CD14-positive monocyte (primary cell): ENCODE results near the gene FBXO8. TPM values are rescaled to one million over a fixed set of nuclear protein-coding genes. Genes with fewer than 3 reads are reported as not detected.

Experiments
- DNase-seq, 3 donors: peaks; one replicate each; pipeline ENCODE4 v3.0.0-alpha.2; 2011 to 2022
- H2AFZ ChIP-seq: 2 replicates; pipeline ENCODE4 v1.6.0; 2012; ENCODE audit warnings: mild to moderate bottlenecking, low read depth, low read length, inconsistent platforms; ENCODE audit not compliant: insufficient read depth, poor library complexity, severe bottlenecking
- H3K27ac ChIP-seq, 2 donors: 1 replicate in 1 of 2; 2 replicates in 1 of 2; pipeline ENCODE4 v1.5.1; 2012 to 2013; ENCODE audit warnings: low read length in 2 of 2, control low read depth in 1 of 2, inconsistent platforms in 1 of 2, low read depth in 1 of 2, mild to moderate bottlenecking in 1 of 2
- H3K27me3 ChIP-seq, 2 donors: one replicate each; pipeline versions ENCODE4 v1.6.0 to v1.6.1; 2011 to 2013; ENCODE audit warnings: low read length in 2 of 2; ENCODE audit not compliant: control insufficient read depth in 2 of 2, insufficient read depth in 2 of 2
- H3K36me3 ChIP-seq, 2 donors: replicated peaks in 1 of 2; 1 replicate in 1 of 2; 2 replicates in 1 of 2; pipeline versions ENCODE4 v1.5.1 to v1.6.1; 2012 to 2013; ENCODE audit warnings: low read length in 2 of 2, control low read depth in 1 of 2, inconsistent platforms in 1 of 2, mild to moderate bottlenecking in 1 of 2; ENCODE audit not compliant: insufficient read depth in 2 of 2, control insufficient read depth in 1 of 2
- H3K4me1 ChIP-seq, 2 donors: 1 replicate in 1 of 2; 2 replicates in 1 of 2; pipeline versions ENCODE4 v1.5.1 to v1.6.1; 2012 to 2013; ENCODE audit warnings: low read length in 2 of 2, control low read depth in 1 of 2, inconsistent platforms in 1 of 2, mild to moderate bottlenecking in 1 of 2, moderate library complexity in 1 of 2; ENCODE audit not compliant: insufficient read depth in 2 of 2, control insufficient read depth in 1 of 2
- H3K4me2 ChIP-seq: replicated peaks from 2 replicates; pipeline ENCODE3; 2012; ENCODE audit warnings: low read length, moderate library complexity, mild to moderate bottlenecking; ENCODE audit not compliant: poor library complexity, severe bottlenecking; ENCODE audit errors: extremely low read depth
- H3K4me3 ChIP-seq, 3 experiments: fragments of 200-600 bp in 1 of 3; sonication (generic) in 1 of 3; replicated peaks in 1 of 3; 1 replicate in 2 of 3; 2 replicates in 1 of 3; pipeline ENCODE4 v1.5.1; 2011 to 2013; ENCODE audit warnings: low read length in 3 of 3, mild to moderate bottlenecking in 3 of 3, control low read depth in 2 of 3, low read depth in 2 of 3, inconsistent platforms in 1 of 3, moderate library complexity in 1 of 3
- H3K79me2 ChIP-seq: 2 replicates; pipeline ENCODE4 v1.6.0; 2012; ENCODE audit warnings: mild to moderate bottlenecking, control low read depth, inconsistent platforms, low read length, moderate library complexity; ENCODE audit not compliant: insufficient read depth
- H3K9ac ChIP-seq: 2 replicates; pipeline ENCODE4 v1.6.0; 2017; ENCODE audit warnings: low read length, mild to moderate bottlenecking; ENCODE audit not compliant: insufficient read depth, poor library complexity, severe bottlenecking
- H3K9me3 ChIP-seq, 2 donors: replicated peaks in 1 of 2; 1 replicate in 1 of 2; 2 replicates in 1 of 2; pipeline versions ENCODE4 v1.5.1 to v1.6.1; 2012 to 2013; ENCODE audit warnings: low read length in 2 of 2, control low read depth in 1 of 2; ENCODE audit not compliant: control insufficient read depth in 1 of 2, insufficient read depth in 1 of 2
- H4K20me1 ChIP-seq: 2 replicates; pipeline ENCODE4 v1.6.0; 2012; ENCODE audit warnings: mild to moderate bottlenecking, low read length, control low read depth, moderate library complexity; ENCODE audit not compliant: insufficient read depth
- H3K27ac Mint-ChIP-seq, 7 donors: one replicate each; pipeline ENCODE4 v1.8.0; 2020; ENCODE audit warnings: mild to moderate bottlenecking in 7 of 7, mixed read lengths in 7 of 7, moderate library complexity in 6 of 7, inconsistent platforms in 2 of 7
- H3K27me3 Mint-ChIP-seq, 3 donors: one replicate each; pipeline ENCODE4 v1.8.0; 2021 to 2022; ENCODE audit warnings: low read depth in 3 of 3, mild to moderate bottlenecking in 3 of 3, mixed read lengths in 3 of 3, moderate library complexity in 3 of 3, inconsistent platforms in 1 of 3
- H3K36me3 Mint-ChIP-seq, 2 donors: one replicate each; pipeline ENCODE4 v1.8.0; 2020; ENCODE audit warnings: mixed read lengths in 2 of 2, inconsistent platforms in 1 of 2, mild to moderate bottlenecking in 1 of 2
- H3K4me1 Mint-ChIP-seq: one replicate; pipeline ENCODE4 v1.8.0; 2020; ENCODE audit warnings: mild to moderate bottlenecking, mixed read lengths
- H3K4me3 Mint-ChIP-seq, 2 donors: one replicate each; pipeline ENCODE4 v1.8.0; 2020; ENCODE audit warnings: mild to moderate bottlenecking in 2 of 2, mixed read lengths in 2 of 2, moderate library complexity in 1 of 2
- H3K9me3 Mint-ChIP-seq, 7 donors: one replicate each; pipeline ENCODE4 v1.8.0; 2020 to 2022; ENCODE audit warnings: mixed read lengths in 7 of 7, mild to moderate bottlenecking in 6 of 7, moderate library complexity in 6 of 7, inconsistent platforms in 2 of 7
- WGBS: methylation state at CpG from one replicate; pipeline ENCODE4 v1.1.5; 2013; ENCODE audit warnings: missing lambda C conversion rate; ENCODE audit not compliant: insufficient coverage; 5-methylcytosine and 5-hydroxymethylcytosine counted together
- intact Hi-C, 2 donors: fragments of 100-400 bp; cut with micrococcal nuclease; formaldehyde crosslinking; loops; one replicate each; pipeline versions ENCODE4 v1.15.0 to v1.15.1; 2023
- polyA plus RNA-seq, 3 donors: library from polyadenylated mRNA; depleted of rRNA in 1 of 3; unstranded in 2 of 3; stranded (reverse) in 1 of 3; fragments of 300-500 nt in 2 of 3; fragments of >200 nt in 1 of 3; fragmentation: Illumina TruSeq in 2 of 3; gene quantifications; 1 replicate in 2 of 3; 2 replicates in 1 of 3; pipeline ENCODE4 v1.2.3, GENCODE V29; 2012 to 2021
- TF ChIP-seq, protein P1 (sequence below): fragments of 200-600 bp; IDR thresholded peaks from one replicate; pipeline ENCODE4 v1.8.0; 2022; ENCODE audit warnings: antibody characterized with exemption, mild to moderate bottlenecking

FBXO8 gene
- polyA plus RNA-seq, 3 donors, result 3.9 to 6.5 (median 5.4) TPM

DNA sequence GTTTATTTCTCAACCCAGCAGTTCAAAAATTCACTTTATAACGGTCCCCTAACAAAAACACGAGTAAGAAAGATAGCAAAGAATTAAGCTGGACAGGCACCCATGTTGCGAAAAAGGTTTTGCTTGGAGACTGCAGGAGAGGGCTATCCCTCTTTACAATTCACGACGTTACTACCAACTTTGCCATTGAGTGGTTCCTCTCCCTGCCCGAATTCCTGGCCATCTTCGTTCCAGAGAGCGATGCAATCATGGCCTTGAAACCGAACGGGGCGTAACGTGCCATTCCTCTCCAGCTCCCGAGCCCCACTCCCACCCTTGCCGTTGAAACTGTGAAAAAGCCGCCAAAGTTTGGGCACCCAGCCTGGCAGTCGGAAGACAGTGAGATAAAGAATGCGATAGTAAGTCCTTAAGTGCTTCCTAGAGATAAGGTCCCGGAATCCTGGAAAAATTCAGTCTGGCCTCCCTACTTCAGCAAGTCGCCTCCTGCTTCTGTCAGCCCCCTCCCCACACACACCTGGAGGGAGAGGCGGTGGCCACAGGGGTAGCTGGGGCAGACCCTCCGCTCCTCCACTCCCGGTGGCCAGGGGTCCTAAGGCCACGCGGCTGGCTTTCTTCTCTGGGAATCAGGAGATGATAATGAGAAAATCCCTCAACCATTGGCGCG lies 65.2 kb downstream of the FBXO8 start:
- peak overlapping the region in 1 of 2 donors; percentile 84 for H3K4me3 Mint-ChIP-seq
- Histone ChIP-seq H3K27me3 (peaks cover 86 to 97% of the 10 kb centered on the region in 2 donors), H3K27ac (no peak overlapping the region), H3K4me1 (peaks cover 8% of the 10 kb centered on the region in 2 donors), H3K4me3 (no peak overlapping the region), H3K9me3 (peaks cover 6 to 44% of the 10 kb centered on the region in 2 donors), H3K36me3 (no peaks in the 10 kb centered on the region), H3K9ac (no peak overlapping the region), H3K4me2 (no peak overlapping the region), H4K20me1 (no peaks in the 10 kb centered on the region), H2AFZ (no peak overlapping the region), H3K79me2 (no peaks in the 10 kb centered on the region)
- peaks cover 82 to 92% (median 87%) of the 10 kb centered on the region in 3 donors for H3K27me3 Mint-ChIP-seq
- peaks cover 25% of the 10 kb centered on the region for H3K4me1 Mint-ChIP-seq
- TF ChIP-seq, protein P1, sequence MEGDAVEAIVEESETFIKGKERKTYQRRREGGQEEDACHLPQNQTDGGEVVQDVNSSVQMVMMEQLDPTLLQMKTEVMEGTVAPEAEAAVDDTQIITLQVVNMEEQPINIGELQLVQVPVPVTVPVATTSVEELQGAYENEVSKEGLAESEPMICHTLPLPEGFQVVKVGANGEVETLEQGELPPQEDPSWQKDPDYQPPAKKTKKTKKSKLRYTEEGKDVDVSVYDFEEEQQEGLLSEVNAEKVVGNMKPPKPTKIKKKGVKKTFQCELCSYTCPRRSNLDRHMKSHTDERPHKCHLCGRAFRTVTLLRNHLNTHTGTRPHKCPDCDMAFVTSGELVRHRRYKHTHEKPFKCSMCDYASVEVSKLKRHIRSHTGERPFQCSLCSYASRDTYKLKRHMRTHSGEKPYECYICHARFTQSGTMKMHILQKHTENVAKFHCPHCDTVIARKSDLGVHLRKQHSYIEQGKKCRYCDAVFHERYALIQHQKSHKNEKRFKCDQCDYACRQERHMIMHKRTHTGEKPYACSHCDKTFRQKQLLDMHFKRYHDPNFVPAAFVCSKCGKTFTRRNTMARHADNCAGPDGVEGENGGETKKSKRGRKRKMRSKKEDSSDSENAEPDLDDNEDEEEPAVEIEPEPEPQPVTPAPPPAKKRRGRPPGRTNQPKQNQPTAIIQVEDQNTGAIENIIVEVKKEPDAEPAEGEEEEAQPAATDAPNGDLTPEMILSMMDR, result no peak
- DNase-seq, result no peak
- WGBS, result 4% methylated on average over 12 of the region's 26 CpGs
- intact Hi-C loops, result no loop called here
- H3K36me3 Mint-ChIP-seq, result peaks cover 8 to 20% of the 10 kb centered on the region in 2 donors
- H3K9me3 Mint-ChIP-seq, result peaks cover 0 to 36% (median 15%) of the 10 kb centered on the region in 7 donors
- H3K27ac Mint-ChIP-seq, result no peak overlapping the region

DNA sequence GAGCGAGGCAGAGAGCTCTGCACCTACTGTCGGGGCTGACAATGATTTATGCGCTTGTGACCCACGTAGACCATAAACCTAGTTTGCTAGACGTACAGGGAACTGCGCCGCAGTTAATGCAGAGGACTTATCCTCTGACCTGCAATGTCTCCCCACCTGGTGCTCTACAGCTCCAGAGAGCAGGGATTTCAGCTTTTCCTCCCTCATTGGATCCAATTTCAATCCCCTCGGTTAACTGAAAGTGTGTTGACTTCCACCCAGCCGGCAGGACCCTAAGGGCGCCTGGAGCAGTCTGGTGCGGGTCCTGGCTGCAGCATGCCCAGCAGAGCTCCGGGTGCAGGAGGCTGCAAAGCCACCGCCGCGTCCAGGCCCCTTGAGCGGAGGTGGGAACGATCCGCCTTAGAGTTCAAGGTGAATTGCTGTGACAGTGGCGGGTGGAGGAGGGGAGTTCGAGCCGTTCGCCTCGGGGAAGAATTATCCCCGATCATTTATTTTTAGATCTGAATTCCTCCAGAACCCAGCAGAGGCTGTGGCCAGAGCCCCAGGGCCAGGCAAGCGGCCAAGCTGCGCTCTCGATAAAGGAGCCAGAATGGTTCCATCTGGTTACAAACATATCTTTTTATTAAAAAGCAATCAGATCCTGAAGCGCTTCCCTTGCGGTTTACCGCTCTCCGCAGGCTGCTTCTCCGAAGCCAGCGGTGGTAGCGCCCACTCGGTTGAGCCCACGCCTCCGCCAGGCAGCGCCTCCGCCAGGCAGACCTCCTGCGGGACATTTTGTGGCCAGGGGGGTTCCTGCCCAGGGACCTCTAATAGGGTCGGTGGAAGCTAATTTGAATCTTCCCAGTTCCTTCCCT lies 66.0 kb downstream of the FBXO8 start:
- Mint-ChIP-seq H3K9me3 (peaks cover 0 to 38% (median 15%) of the 10 kb centered on the region in 7 donors), H3K27ac (no peak overlapping the region), H3K36me3 (peaks cover 8 to 20% of the 10 kb centered on the region in 2 donors), H3K4me1 (peaks cover 25% of the 10 kb centered on the region), H3K27me3 (peaks cover 85 to 92% (median 88%) of the 10 kb centered on the region in 3 donors), H3K4me3 (peak overlapping the region in 1 of 2 donors; percentile 84)
- intact Hi-C loops, result no loop called here
- no peak overlapping the region for H2AFZ ChIP-seq
- WGBS, result 2% methylated on average over 28 of the region's 41 CpGs
- no peak for DNase-seq
- peaks cover 6 to 50% of the 10 kb centered on the region in 2 donors for H3K9me3 ChIP-seq
- peaks cover 89 to 99% of the 10 kb centered on the region in 2 donors for H3K27me3 ChIP-seq
- H4K20me1 ChIP-seq, result no peaks in the 10 kb centered on the region
- H3K4me2 ChIP-seq, result no peak overlapping the region
- peaks cover 8% of the 10 kb centered on the region in 2 donors for H3K4me1 ChIP-seq
- H3K27ac ChIP-seq, result no peak overlapping the region
- H3K36me3 ChIP-seq, result no peaks in the 10 kb centered on the region
- no peak overlapping the region for H3K4me3 ChIP-seq
- TF ChIP-seq, protein P1, result no peak
- H3K79me2 ChIP-seq, result no peaks in the 10 kb centered on the region
- no peak overlapping the region for H3K9ac ChIP-seq
